K562 (cell line): ENCODE data around the gene EPHA10. TPM values are rescaled to one million over a fixed set of nuclear protein-coding genes. Genes with fewer than 3 reads are reported as not detected.
A peak's percentile ranks its signal among the peaks of the same experiment; 100 is the strongest.

Experiments
- BRD9 ChIP-seq: fragments of 450-650 bp; IDR thresholded peaks from 2 replicates; pipeline ENCODE4 v1.6.1; 2018; ENCODE audit warnings: low read depth; ENCODE audit not compliant: partially characterized antibody
- CBFA2T2 ChIP-seq: fragments of 450-650 bp; conservative IDR thresholded peaks from 2 replicates; pipeline ENCODE4 v1.6.1; 2017; ENCODE audit warnings: mild to moderate bottlenecking
- CC2D1A ChIP-seq: fragments of 450-650 bp; IDR thresholded peaks from 2 replicates; pipeline ENCODE4 v1.6.1; 2017; ENCODE audit warnings: mild to moderate bottlenecking
- COPS2 ChIP-seq: fragments of 450-650 bp; conservative IDR thresholded peaks from 2 replicates; pipeline ENCODE4 v1.6.1; 2016; ENCODE audit warnings: mild to moderate bottlenecking, moderate library complexity
- EWSR1 ChIP-seq: fragments of 450-650 bp; IDR thresholded peaks from 2 replicates; pipeline ENCODE4 v1.6.1; 2018; ENCODE audit warnings: borderline replicate concordance, mild to moderate bottlenecking, low read depth, moderate library complexity; ENCODE audit not compliant: partially characterized antibody
- FOXM1 ChIP-seq, 2 experiments: fragments of 450-650 bp in 1 of 2; sonication (generic) in 1 of 2; formaldehyde crosslinking in 1 of 2; IDR thresholded peaks; 2 replicates each; pipeline versions ENCODE4 v1.6.1 to v1.9.0; 2017 to 2022; ENCODE audit warnings: low read depth in 2 of 2, mild to moderate bottlenecking in 2 of 2, missing genetic modification reagents in 1 of 2, moderate library complexity in 1 of 2
- GATA2 ChIP-seq: sonication (generic); formaldehyde crosslinking; IDR thresholded peaks from 2 replicates; pipeline ENCODE4 v1.4.0; 2020; ENCODE audit warnings: mild to moderate bottlenecking, missing genetic modification reagents
- KLF6 ChIP-seq: fragments of 250-450 bp; sonication (Bioruptor Pico); IDR thresholded peaks from 2 replicates; pipeline ENCODE4 v1.4.0; 2020; ENCODE audit warnings: mild to moderate bottlenecking, moderate library complexity, borderline replicate concordance
- NELFE ChIP-seq: IDR thresholded peaks from 2 replicates; pipeline ENCODE4 v1.6.1; 2011; ENCODE audit warnings: mild to moderate bottlenecking; ENCODE audit not compliant: insufficient read depth, insufficient read length
- PPARD ChIP-seq: fragments of 250-450 bp; sonication (Bioruptor Pico); IDR thresholded peaks from 2 replicates; pipeline ENCODE4 v1.8.0; 2022; ENCODE audit warnings: inconsistent platforms, mild to moderate bottlenecking, moderate library complexity
- RCOR1 ChIP-seq, 2 experiments: IDR thresholded peaks; 2 replicates each; pipeline ENCODE4 v1.6.1; 2012; ENCODE audit warnings: low read depth in 2 of 2, low read length in 2 of 2, borderline replicate concordance in 1 of 2, improper control_type of control experiment in 1 of 2
- SMAD4 ChIP-seq: fragments of 250-450 bp; sonication (Bioruptor Pico); conservative IDR thresholded peaks from 2 replicates; pipeline ENCODE4 v1.8.0; 2021; ENCODE audit warnings: inconsistent platforms, mild to moderate bottlenecking, moderate library complexity
- ZKSCAN8 ChIP-seq: fragments of 200-800 bp; sonication (Bioruptor generic); IDR thresholded peaks from 2 replicates; pipeline ENCODE4 v1.6.1; 2016; ENCODE audit warnings: missing genetic modification characterization, missing compliant biosample characterization
- ZNF644 ChIP-seq: fragments of 200-800 bp; sonication (Bioruptor generic); IDR thresholded peaks from 2 replicates; pipeline ENCODE4 v1.6.1; 2016; ENCODE audit warnings: low read depth, missing genetic modification characterization, missing compliant biosample characterization
- polyA plus RNA-seq, 8 experiments: library from polyadenylated mRNA; depleted of rRNA in 4 of 8; stranded (reverse) in 5 of 8; unstranded in 3 of 8; fragments of >200 nt; fragmentation: Nextera tagmentation in 2 of 8; fragmentation: Illumina TruSeq in 1 of 8; extraction: Ambion mirVana in 2 of 8; extraction: Trizol in 1 of 8; gene quantifications; 2 replicates each; pipeline versions ENCODE4 v1.2.1 to v1.2.3, GENCODE V29; 2011 to 2014; ENCODE audit warnings: inconsistent platforms in 1 of 8, missing spikeins in 1 of 8
- total RNA-seq, 7 experiments: library from RNA; depleted of rRNA in 6 of 7; stranded (reverse); fragments of >200 nt in 6 of 7; fragmentation: Illumina TruSeq in 2 of 7; extraction: Trizol in 2 of 7; gene quantifications; 2 replicates each; pipeline versions ENCODE4 v1.2.1 to v1.2.3, GENCODE V29; 2011 to 2021; ENCODE audit warnings: low replicate concordance in 1 of 7
- TF ChIP-seq, protein P1 (sequence below): fragments of 450-650 bp; IDR thresholded peaks from one replicate; pipeline ENCODE4 v1.6.1; 2018; ENCODE audit warnings: mild to moderate bottlenecking, moderate library complexity; ENCODE audit not compliant: partially characterized antibody
- TF ChIP-seq, protein P2 (sequence below): IDR thresholded peaks from 3 replicates; pipeline ENCODE4 v1.6.1; 2011; ENCODE audit warnings: borderline replicate concordance, mild to moderate bottlenecking, moderate library complexity; ENCODE audit not compliant: insufficient read length; ENCODE audit errors: extremely low read depth
- TF ChIP-seq, protein P3 (sequence below), 2 experiments: fragments of 450-650 bp in 1 of 2; IDR thresholded peaks; 2 replicates each; pipeline ENCODE4 v1.6.1; 2011 to 2017; ENCODE audit warnings: low read depth in 2 of 2, antibody characterized with exemption in 1 of 2, borderline replicate concordance in 1 of 2, low read length in 1 of 2, mild to moderate bottlenecking in 1 of 2, mixed read lengths in 1 of 2; ENCODE audit not compliant: control insufficient read depth in 1 of 2
- TF ChIP-seq, protein P4 (sequence below): sonication (generic); formaldehyde crosslinking; IDR thresholded peaks from 2 replicates; pipeline ENCODE4 v1.5.0; 2020; ENCODE audit warnings: missing genetic modification reagents

EPHA10 gene
- total and polyA plus RNA-seq, 9 of the 15 experiments (the other 6 are each of a cell fraction or from before 2014, with no cell fraction given): 0.03 TPM; not detected in 8

DNA sequence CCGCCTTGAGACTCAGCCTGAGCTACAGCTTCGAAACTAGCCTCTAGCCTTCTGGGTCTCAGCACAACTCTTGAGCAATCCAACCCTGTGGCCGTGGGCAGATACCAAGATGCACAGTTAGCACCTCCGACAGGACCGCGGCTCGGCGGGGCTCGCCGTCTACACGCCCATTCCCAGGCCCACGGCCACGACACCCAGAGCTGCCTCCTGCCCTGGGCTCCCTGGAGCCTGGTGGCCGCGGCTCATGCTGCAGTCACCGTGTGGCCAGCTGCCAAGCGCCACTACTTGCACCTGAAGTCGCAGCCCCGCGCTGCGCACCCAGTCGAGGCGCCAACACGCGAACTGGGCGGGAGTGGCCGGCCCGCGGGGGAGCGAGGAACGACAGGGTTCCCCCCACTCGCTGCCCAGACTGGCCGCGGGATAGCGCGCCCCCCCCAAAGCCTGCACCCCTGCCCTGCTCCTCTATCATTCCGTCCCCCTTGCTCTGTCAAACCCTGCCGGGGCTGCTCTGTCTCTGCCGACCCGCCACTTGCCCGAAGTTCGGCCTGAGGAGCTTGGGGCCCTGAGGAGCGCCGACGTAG is 73.3 kb downstream of the EPHA10 start (continued):
- no peak for TF ChIP-seq FOXM1 (IDR thresholded peaks at IDR 0.05; ENCODE audit: low read depth)
- TF ChIP-seq FOXM1 (CRISPR knock-in tag; IDR thresholded peaks at IDR 0.05; ENCODE audit: low read depth): no peak
- no peak for TF ChIP-seq EWSR1
- TF ChIP-seq, protein P1, sequence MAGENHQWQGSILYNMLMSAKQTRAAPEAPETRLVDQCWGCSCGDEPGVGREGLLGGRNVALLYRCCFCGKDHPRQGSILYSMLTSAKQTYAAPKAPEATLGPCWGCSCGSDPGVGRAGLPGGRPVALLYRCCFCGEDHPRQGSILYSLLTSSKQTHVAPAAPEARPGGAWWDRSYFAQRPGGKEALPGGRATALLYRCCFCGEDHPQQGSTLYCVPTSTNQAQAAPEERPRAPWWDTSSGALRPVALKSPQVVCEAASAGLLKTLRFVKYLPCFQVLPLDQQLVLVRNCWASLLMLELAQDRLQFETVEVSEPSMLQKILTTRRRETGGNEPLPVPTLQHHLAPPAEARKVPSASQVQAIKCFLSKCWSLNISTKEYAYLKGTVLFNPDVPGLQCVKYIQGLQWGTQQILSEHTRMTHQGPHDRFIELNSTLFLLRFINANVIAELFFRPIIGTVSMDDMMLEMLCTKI: no peak
- TF ChIP-seq COPS2: no peak
- TF ChIP-seq, protein P2, sequence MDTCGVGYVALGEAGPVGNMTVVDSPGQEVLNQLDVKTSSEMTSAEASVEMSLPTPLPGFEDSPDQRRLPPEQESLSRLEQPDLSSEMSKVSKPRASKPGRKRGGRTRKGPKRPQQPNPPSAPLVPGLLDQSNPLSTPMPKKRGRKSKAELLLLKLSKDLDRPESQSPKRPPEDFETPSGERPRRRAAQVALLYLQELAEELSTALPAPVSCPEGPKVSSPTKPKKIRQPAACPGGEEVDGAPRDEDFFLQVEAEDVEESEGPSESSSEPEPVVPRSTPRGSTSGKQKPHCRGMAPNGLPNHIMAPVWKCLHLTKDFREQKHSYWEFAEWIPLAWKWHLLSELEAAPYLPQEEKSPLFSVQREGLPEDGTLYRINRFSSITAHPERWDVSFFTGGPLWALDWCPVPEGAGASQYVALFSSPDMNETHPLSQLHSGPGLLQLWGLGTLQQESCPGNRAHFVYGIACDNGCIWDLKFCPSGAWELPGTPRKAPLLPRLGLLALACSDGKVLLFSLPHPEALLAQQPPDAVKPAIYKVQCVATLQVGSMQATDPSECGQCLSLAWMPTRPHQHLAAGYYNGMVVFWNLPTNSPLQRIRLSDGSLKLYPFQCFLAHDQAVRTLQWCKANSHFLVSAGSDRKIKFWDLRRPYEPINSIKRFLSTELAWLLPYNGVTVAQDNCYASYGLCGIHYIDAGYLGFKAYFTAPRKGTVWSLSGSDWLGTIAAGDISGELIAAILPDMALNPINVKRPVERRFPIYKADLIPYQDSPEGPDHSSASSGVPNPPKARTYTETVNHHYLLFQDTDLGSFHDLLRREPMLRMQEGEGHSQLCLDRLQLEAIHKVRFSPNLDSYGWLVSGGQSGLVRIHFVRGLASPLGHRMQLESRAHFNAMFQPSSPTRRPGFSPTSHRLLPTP: no peak
- TF ChIP-seq NELFE: no peak
- no peak for TF ChIP-seq GATA2 (CRISPR knock-in tag)
- no peak for TF ChIP-seq PPARD (CRISPR knock-in tag)
- TF ChIP-seq KLF6 (CRISPR knock-in tag): peak; percentile 39; the same call in 1 of the 2 replicates
- TF ChIP-seq, protein P3, sequence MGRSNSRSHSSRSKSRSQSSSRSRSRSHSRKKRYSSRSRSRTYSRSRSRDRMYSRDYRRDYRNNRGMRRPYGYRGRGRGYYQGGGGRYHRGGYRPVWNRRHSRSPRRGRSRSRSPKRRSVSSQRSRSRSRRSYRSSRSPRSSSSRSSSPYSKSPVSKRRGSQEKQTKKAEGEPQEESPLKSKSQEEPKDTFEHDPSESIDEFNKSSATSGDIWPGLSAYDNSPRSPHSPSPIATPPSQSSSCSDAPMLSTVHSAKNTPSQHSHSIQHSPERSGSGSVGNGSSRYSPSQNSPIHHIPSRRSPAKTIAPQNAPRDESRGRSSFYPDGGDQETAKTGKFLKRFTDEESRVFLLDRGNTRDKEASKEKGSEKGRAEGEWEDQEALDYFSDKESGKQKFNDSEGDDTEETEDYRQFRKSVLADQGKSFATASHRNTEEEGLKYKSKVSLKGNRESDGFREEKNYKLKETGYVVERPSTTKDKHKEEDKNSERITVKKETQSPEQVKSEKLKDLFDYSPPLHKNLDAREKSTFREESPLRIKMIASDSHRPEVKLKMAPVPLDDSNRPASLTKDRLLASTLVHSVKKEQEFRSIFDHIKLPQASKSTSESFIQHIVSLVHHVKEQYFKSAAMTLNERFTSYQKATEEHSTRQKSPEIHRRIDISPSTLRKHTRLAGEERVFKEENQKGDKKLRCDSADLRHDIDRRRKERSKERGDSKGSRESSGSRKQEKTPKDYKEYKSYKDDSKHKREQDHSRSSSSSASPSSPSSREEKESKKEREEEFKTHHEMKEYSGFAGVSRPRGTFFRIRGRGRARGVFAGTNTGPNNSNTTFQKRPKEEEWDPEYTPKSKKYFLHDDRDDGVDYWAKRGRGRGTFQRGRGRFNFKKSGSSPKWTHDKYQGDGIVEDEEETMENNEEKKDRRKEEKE (IDR thresholded peaks at IDR 0.05; ENCODE audit: borderline replicate concordance in 1 of 2, control insufficient read depth in 1 of 2, low read depth in 2 of 2, low read length in 1 of 2): no peak
- TF ChIP-seq CC2D1A: no peak
- no peak for TF ChIP-seq ZNF644 (tag)
- no peak for TF ChIP-seq RCOR1 (IDR thresholded peaks at IDR 0.05; ENCODE audit: borderline replicate concordance in 1 of 2, low read depth in 2 of 2, low read length in 2 of 2)
- TF ChIP-seq, protein P4, sequence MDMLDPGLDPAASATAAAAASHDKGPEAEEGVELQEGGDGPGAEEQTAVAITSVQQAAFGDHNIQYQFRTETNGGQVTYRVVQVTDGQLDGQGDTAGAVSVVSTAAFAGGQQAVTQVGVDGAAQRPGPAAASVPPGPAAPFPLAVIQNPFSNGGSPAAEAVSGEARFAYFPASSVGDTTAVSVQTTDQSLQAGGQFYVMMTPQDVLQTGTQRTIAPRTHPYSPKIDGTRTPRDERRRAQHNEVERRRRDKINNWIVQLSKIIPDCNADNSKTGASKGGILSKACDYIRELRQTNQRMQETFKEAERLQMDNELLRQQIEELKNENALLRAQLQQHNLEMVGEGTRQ: no peak
- no peak for TF ChIP-seq ZKSCAN8 (CRISPR knock-in tag)
- peak; percentile 29 for TF ChIP-seq BRD9
- TF ChIP-seq SMAD4 (CRISPR knock-in tag): peak; percentile 57
- TF ChIP-seq CBFA2T2: no peak
